Peyer's patch (tissue), 4 donors: Measurements from ENCODE around the gene EXOC1L. TPM values are rescaled to one million over a fixed set of nuclear protein-coding genes. Genes with fewer than 3 reads are reported as not detected.

Source experiments
- DNase-seq, 3 donors: peaks; one replicate each; pipeline ENCODE4 v3.0.0-alpha.2; 2017 to 2019
- H3K27ac ChIP-seq, 4 donors: fragments of 200-600 bp; sonication (generic); one replicate each; pipeline ENCODE4 v1.5.1; 2016 to 2019
- H3K27me3 ChIP-seq, 2 donors: fragments of 200-600 bp; sonication (generic); one replicate each; pipeline ENCODE4 v1.5.1; 2019
- H3K36me3 ChIP-seq, 3 donors: fragments of 200-600 bp; sonication (generic); one replicate each; pipeline ENCODE4 v1.5.1; 2016 to 2019
- H3K4me1 ChIP-seq, 4 donors: fragments of 200-600 bp; sonication (generic); one replicate each; pipeline ENCODE4 v1.5.1; 2016 to 2019
- H3K4me3 ChIP-seq, 4 donors: fragments of 200-600 bp; sonication (generic); 1 replicate in 3 of 4; 2 replicates in 1 of 4; pipeline ENCODE4 v1.5.1; 2016 to 2019; ENCODE audit warnings: mild to moderate bottlenecking in 1 of 4
- H3K9me3 ChIP-seq, 4 donors: fragments of 200-600 bp; sonication (generic); one replicate each; pipeline ENCODE4 v1.5.1; 2016 to 2019; ENCODE audit warnings: mild to moderate bottlenecking in 1 of 4
- POLR2A ChIP-seq, 2 donors: fragments of 450-650 bp; IDR thresholded peaks; one replicate each; pipeline ENCODE4 v1.5.1; 2017; ENCODE audit warnings: antibody characterized with exemption in 2 of 2, mild to moderate bottlenecking in 2 of 2, moderate library complexity in 2 of 2
- total RNA-seq, 4 donors: library from RNA; depleted of rRNA; stranded (reverse); fragments of >200 nt; gene quantifications; one replicate each; pipeline ENCODE4 v1.1.0, GENCODE V29; 2016
- TF ChIP-seq, protein P1 (sequence below), 6 experiments: fragments of 450-650 bp in 4 of 6; fragments of 200-600 bp in 2 of 6; sonication (generic) in 1 of 6; IDR thresholded peaks; one replicate each; pipeline ENCODE4 v1.5.1; 2017 to 2019; ENCODE audit warnings: antibody characterized with exemption in 6 of 6, mild to moderate bottlenecking in 3 of 6, moderate library complexity in 1 of 6

EXOC1L gene
- total RNA-seq, 4 donors from 2014 or later, result not detected

DNA sequence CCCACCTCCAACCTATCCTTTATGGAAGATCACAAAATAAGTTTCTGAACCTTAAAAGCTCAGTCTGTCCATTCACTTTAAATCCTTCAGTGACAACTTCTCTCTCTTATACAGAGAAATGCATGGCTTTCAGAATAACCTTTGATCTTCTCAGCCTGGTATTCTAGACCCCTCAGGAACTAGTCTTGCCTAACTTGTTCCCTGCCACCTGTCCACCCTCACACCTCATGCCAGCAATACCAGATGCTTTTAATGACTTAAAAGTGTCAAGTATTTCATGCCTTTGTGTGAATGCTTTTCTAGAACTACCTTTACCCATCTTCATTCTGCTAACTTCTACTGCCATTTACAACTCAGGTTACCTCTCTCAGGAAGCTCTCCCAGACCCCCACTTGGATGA, 7.4 kb downstream of the EXOC1L start:
- Histone ChIP-seq H3K27ac (no peak overlapping the region), H3K4me3 (no peak overlapping the region), H3K36me3 (no peaks in the 10 kb centered on the region), H3K9me3 (no peaks in the 10 kb centered on the region), H3K27me3 (no peaks in the 10 kb centered on the region), H3K4me1 (no peaks in the 10 kb centered on the region)
- DNase-seq, result no peak
- TF ChIP-seq, protein P1, sequence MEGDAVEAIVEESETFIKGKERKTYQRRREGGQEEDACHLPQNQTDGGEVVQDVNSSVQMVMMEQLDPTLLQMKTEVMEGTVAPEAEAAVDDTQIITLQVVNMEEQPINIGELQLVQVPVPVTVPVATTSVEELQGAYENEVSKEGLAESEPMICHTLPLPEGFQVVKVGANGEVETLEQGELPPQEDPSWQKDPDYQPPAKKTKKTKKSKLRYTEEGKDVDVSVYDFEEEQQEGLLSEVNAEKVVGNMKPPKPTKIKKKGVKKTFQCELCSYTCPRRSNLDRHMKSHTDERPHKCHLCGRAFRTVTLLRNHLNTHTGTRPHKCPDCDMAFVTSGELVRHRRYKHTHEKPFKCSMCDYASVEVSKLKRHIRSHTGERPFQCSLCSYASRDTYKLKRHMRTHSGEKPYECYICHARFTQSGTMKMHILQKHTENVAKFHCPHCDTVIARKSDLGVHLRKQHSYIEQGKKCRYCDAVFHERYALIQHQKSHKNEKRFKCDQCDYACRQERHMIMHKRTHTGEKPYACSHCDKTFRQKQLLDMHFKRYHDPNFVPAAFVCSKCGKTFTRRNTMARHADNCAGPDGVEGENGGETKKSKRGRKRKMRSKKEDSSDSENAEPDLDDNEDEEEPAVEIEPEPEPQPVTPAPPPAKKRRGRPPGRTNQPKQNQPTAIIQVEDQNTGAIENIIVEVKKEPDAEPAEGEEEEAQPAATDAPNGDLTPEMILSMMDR (IDR thresholded peaks at IDR 0.05), result no peak
- no peak for TF ChIP-seq POLR2A (IDR thresholded peaks at IDR 0.05)

DNA sequence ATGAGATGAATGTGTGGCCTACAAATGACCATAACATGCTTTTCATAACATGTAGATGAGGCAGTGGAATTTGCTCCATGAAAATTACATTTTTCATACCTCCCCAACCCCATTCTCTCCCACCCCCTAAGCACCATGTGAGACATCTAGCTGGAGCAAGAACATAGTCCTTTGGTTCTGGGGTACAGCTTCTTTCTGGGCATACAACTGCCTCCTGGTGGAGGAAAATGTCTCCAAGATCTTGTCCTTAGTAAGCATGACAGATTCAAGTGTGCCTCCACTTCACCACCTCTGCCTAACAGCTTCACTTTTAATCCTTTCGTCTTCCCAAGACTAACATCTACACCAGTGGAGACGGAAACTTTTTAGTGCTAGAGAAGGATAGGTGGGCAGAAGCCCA, 8.0 kb downstream of the EXOC1L start:
- H3K36me3 ChIP-seq, result no peaks in the 10 kb centered on the region
- no peak overlapping the region for H3K4me3 ChIP-seq
- no peak for TF ChIP-seq POLR2A (IDR thresholded peaks at IDR 0.05)
- TF ChIP-seq, protein P1 (IDR thresholded peaks at IDR 0.05), result no peak
- no peaks in the 10 kb centered on the region for H3K9me3 ChIP-seq
- DNase-seq, result no peak
- no peak overlapping the region for H3K27ac ChIP-seq
- no peaks in the 10 kb centered on the region for H3K27me3 ChIP-seq
- H3K4me1 ChIP-seq, result no peaks in the 10 kb centered on the region

DNA sequence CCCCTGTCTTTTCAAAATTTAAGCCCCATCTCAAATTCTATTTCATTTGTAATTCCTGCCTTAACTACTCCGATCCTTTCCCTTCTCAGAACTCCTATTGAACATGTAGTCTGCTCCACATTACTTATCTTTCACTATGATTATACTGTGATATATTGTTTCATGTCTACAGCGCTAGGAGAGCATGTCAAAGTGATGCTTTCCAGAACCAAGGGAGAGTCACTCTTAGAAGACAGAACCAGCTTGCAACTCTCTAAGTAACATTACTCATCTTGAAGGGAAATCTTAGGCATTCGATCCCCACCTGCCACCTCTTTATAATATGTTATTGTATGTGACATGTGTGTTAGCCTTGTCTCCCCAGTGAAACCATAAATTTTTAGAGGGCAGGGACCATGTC, 10.5 kb downstream of the EXOC1L start:
- DNase-seq, result no peak
- H3K4me3 ChIP-seq, result no peak overlapping the region
- H3K27me3 ChIP-seq, result no peaks in the 10 kb centered on the region
- no peaks in the 10 kb centered on the region for H3K36me3 ChIP-seq
- TF ChIP-seq POLR2A (IDR thresholded peaks at IDR 0.05), result no peak
- TF ChIP-seq, protein P1 (IDR thresholded peaks at IDR 0.05), result no peak
- H3K9me3 ChIP-seq, result no peaks in the 10 kb centered on the region
- no peaks in the 10 kb centered on the region for H3K4me1 ChIP-seq
- H3K27ac ChIP-seq, result no peak overlapping the region

DNA sequence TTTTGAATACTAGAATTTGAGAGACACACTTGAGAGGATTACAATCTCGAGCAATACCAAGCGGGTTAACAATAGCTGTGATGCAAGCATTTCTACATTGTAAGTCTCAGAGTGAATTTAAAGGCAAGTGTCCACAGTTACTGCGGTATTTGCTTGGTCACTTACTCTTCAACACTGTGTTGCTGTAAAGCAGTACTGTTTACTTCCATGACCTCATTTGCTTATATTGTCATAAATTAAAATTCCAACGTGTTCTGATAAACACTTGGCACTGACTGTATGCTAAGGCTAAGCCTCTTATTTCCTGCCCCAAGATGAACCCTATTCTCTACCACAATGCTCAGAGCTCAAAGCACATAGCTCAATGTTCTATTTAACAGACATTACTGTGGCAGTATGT, 11.1 kb downstream of the EXOC1L start:
- H3K4me3 ChIP-seq, result no peak overlapping the region

DNA sequence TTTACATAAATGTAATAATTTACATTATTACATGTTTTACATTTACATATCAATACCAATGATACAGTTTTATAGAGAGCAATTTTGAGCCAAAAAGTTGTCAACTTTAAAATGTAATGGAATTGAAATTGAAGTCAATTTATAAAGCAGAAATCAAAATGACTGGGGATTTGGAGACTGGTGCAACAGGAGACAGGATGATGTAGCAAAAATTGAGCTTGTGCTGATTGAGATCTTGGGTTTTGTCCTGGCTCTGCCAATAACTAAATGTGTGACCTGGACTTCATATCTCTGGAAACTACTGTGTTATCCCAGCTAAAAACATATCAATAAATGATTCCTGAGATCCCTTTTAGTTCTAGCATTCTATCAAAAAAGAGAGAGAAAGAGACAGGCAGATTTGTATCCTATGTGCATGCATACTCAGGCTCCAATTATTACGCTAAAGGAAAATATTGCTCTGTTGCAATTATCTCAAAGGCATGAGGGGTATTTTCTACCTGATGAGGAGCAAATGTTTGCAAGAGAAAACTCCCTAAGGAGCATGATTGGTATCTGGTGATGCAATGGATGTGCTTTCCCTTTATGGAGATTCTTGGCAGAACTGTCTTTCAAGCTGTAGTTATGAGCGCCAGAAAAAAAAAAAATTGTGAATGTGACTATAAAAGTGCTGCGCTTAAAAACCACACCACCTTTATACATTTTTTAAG, 14.7 kb downstream of the EXOC1L start:
- no peaks in the 10 kb centered on the region for H3K27me3 ChIP-seq
- H3K9me3 ChIP-seq, result no peaks in the 10 kb centered on the region
- H3K27ac ChIP-seq, result no peak overlapping the region
- no peak for DNase-seq
- TF ChIP-seq, protein P1 (IDR thresholded peaks at IDR 0.05), result no peak
- TF ChIP-seq POLR2A (IDR thresholded peaks at IDR 0.05), result no peak
- no peaks in the 10 kb centered on the region for H3K4me1 ChIP-seq
- H3K4me3 ChIP-seq, result no peak overlapping the region
- no peaks in the 10 kb centered on the region for H3K36me3 ChIP-seq

More for the DNA sequence above, 11.1 kb downstream of the EXOC1L start:
- H3K36me3 ChIP-seq, result no peaks in the 10 kb centered on the region
- no peaks in the 10 kb centered on the region for H3K9me3 ChIP-seq
- H3K27ac ChIP-seq, result no peak overlapping the region
- H3K27me3 ChIP-seq, result no peaks in the 10 kb centered on the region
- H3K4me1 ChIP-seq, result no peaks in the 10 kb centered on the region
- TF ChIP-seq, protein P1 (IDR thresholded peaks at IDR 0.05), result no peak
- TF ChIP-seq POLR2A (IDR thresholded peaks at IDR 0.05), result no peak
- no peak for DNase-seq
